T-helper 1 cell treated with Interleukin-12 subunit alpha and Interleukin-12 subunit beta and Interleukin-4 antibody, amounts not matched to agents 30 ng/mL and 1 ng/mL, for 36 hours (primary cell): ENCODE measurements around the gene LHX3. TPM values are rescaled to one million over a fixed set of nuclear protein-coding genes. Genes with fewer than 3 reads are reported as not detected.

Experiments
- intact Hi-C: fragments of 100-400 bp; cut with micrococcal nuclease; formaldehyde crosslinking; loops from one replicate; pipeline ENCODE4 v1.15.1; 2024
- total RNA-seq: library from RNA; stranded (reverse); gene quantifications from 2 replicates; pipeline ENCODE4 v1.2.3, GENCODE V29; 2022

LHX3 gene
- total RNA-seq, 1 donor from 2014 or later: not detected

GRCh38 chr9:136196404-136197083 is 8.4 kb downstream of the LHX3 start:
- intact Hi-C loops: no loop called here

- intact Hi-C loops: no loop called here
Observed at GRCh38 chr9:136194540-136194939, 10.4 kb downstream of the LHX3 start.

GRCh38 chr9:136193891-136194279 is 11.0 kb downstream of the LHX3 start:
- intact Hi-C loops: no loop called here

- intact Hi-C loops: no loop called here
Observed at GRCh38 chr9:136193127-136193890, 11.6 kb downstream of the LHX3 start.

GRCh38 chr9:136192289-136193126 is 12.4 kb downstream of the LHX3 start:
- intact Hi-C loops: no loop called here

- intact Hi-C loops: no loop called here
Observed at GRCh38 chr9:136191960-136192286, 13.0 kb downstream of the LHX3 start.

- intact Hi-C loops: no loop called here
Observed at GRCh38 chr9:136191099-136191959, 13.6 kb downstream of the LHX3 start.

- intact Hi-C loops: no loop called here
Observed at GRCh38 chr9:136190656-136191055, 14.3 kb downstream of the LHX3 start.

GRCh38 chr9:136190237-136190601 is 14.7 kb downstream of the LHX3 start:
- intact Hi-C loops: no loop called here

- intact Hi-C loops: no loop called here
Observed at GRCh38 chr9:136189394-136190236, 15.3 kb downstream of the LHX3 start.

- intact Hi-C loops: no loop called here
Observed at GRCh38 chr9:136187683-136188586, 17.0 kb downstream of the LHX3 start.

GRCh38 chr9:136187197-136187596 is 17.7 kb downstream of the LHX3 start:
- intact Hi-C loops: no loop called here

GRCh38 chr9:136186386-136186785 is 18.5 kb downstream of the LHX3 start:
- intact Hi-C loops: no loop called here

GRCh38 chr9:136185596-136186366 is 19.1 kb downstream of the LHX3 start:
- intact Hi-C loops: no loop called here

- intact Hi-C loops: no loop called here
Observed at GRCh38 chr9:136185066-136185465, 19.9 kb downstream of the LHX3 start.

GRCh38 chr9:136182850-136183422 is 22.0 kb downstream of the LHX3 start:
- intact Hi-C loops: no loop called here

- intact Hi-C loops: no loop called here
Observed at GRCh38 chr9:136182420-136182787, 22.5 kb downstream of the LHX3 start.

GRCh38 chr9:136181784-136182419 is 23.0 kb downstream of the LHX3 start:
- intact Hi-C loops: no loop called here
